G401 (cell line): ENCODE data around the gene ST6GALNAC6. TPM values are rescaled to one million over a fixed set of nuclear protein-coding genes. Genes with fewer than 3 reads are reported as not detected.

Experiments used
- DNase-seq: peaks from one replicate; pipeline ENCODE4 v3.0.0-alpha.2; 2015; ENCODE audit warnings: low spot score
- in situ Hi-C: cut with HindIII; loops from 2 replicates; pipeline ENCODE4 v1.10.0; 2016; ENCODE audit warnings: low sequenced_read_pairs, mixed read lengths
- total RNA-seq: library from RNA; depleted of rRNA; stranded (reverse); fragments of >200 nt; shearing (Covaris generic); gene quantifications from 2 replicates; pipeline ENCODE4 v1.2.3, GENCODE V29; 2014; rRNA removed

The ST6GALNAC6 gene, protein sequence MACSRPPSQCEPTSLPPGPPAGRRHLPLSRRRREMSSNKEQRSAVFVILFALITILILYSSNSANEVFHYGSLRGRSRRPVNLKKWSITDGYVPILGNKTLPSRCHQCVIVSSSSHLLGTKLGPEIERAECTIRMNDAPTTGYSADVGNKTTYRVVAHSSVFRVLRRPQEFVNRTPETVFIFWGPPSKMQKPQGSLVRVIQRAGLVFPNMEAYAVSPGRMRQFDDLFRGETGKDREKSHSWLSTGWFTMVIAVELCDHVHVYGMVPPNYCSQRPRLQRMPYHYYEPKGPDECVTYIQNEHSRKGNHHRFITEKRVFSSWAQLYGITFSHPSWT
- total RNA-seq = 44.8 and 73.0 TPM in 2 replicates

DNA sequence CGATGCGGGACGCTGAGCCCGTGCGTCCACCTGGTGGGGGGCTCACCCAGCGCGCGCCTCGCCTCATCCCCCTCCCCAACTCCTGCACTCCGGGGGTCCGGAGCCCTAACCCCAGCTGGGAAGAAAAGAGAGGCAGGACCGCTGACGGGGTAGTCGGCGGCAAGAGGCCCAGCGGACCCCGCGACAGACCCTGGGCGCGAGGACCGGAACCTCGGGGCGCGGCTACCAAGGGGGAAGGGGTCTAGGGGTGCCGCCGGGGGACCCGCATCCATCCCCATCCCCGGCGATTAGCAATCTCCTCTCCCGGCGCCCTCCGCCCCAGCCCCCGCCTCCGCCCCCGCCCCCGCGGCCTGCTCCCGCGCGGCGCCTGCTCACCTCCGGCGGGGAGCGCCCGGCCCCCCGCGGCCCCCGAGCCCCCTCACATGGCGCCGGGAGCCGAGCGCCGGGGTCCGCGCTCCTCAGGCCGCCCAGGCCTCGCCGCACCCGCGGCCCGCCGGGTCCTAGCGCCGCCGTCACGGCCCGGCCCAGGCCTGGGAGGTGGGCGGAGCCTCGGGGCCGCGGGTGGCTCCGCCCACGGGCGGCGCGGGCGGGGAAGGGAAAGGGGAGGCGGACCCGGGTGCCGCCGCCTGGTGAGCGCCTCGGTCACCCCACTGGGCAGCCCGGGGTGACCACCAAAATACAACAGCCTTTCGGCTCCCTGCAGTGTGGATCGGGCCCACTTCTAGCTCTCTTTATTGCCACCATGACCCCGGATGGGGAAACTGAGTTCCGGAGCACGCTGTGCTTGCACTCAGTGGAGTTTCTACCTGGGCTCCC is at the start of gene ST6GALNAC6:
ST6GALNAC6 (minus strand) TSS at position 476 of the 816 bp plus-strand sequence. CDS start 1,622 bp downstream, outside the sequence.
- DNase-seq = peak; percentile 71
- in situ Hi-C loops = no loop called here

DNA sequence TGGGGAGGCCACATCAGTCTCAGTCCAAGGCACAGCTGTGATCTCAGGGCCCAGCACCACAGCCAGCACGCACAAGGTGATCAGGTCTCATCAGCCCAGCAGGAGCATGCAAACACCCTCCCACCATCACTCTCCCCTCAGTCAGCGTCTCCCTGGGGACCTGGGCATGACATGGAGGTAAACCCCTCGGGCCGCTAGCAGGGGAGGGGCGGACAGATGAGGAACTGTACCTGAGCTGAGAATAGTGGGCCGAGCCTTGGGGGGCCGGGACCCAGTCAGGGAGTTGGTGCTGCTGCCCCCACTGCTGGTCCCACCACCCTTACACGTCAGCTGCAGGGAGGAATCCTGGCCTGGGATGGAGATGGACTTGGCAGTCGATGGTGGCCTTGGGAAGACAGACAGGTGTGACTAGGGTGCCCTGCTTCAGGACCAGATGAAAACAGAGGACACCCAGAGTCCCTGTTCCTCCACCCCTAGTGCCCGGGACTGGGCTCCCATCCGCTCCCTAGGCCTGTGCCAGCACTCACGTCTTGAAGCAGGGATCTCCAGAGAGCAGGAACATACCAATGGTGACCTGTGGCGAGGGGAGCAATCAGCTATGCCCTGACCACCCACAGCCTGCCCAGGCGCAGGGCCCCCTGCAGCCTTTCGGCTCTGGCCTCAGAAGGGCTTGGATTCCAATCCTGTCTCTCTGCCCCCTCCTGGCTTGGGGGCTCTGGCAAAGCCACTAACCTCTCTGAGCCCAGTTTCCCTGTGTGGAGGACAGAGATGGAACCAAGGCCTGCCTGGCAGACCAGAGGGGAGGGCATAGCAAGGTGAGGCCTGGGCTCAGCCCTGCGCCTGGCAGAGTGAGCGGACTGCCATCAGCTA is 48.7 kb upstream of the ST6GALNAC6 start:
- in situ Hi-C loops = loop anchor here (25.0 kb wide), 1 partner anchor 186 kb away; no protein-coding TSS in a partner anchor
- DNase-seq = no peak

DNA sequence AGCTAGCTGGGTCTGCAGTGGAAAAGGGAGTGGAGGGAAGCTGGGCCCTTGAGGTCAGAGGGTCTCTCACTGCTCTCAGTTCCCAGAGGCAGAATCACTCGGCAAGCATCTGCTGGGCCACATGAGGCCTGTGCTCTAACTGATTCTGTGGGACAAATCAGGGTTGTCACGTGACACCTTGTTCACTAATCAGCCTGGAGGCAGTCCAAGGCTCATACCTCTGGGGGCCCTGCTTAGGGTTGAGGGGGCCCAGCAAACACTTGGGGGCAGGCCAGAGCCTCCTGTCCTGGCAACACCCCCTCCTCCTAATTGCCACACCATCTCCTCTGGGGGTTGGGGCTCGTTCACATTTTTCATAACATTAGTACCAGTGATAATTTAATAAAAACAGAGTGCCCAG is 47.3 kb upstream of the ST6GALNAC6 start:
- no peak for DNase-seq
- in situ Hi-C loops = loop anchor here (25.0 kb wide), 1 partner anchor 184 kb away; no protein-coding TSS in a partner anchor

DNA sequence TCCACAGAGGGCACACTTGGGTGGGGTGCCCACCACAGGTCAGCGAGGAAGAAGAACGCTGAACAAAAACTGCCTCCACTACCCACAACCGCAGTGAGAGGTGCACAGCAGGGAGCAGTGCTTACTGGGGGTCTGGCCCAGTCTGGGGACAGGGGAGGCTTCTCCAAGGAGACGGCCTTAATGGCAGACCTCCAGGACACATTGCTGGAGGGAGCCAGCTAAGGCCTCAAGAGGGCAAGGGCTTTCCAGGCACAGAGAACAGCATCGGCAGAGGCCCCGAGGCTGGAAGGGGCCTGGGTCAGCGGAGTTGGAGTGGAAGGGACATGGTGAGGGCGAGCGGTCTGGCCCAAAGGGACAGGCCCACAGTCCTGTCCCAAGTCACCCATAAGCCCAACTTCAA is 46.5 kb upstream of the ST6GALNAC6 start:
- in situ Hi-C loops = loop anchor here (25.0 kb wide), 1 partner anchor 184 kb away; no protein-coding TSS in a partner anchor
- DNase-seq = no peak

DNA sequence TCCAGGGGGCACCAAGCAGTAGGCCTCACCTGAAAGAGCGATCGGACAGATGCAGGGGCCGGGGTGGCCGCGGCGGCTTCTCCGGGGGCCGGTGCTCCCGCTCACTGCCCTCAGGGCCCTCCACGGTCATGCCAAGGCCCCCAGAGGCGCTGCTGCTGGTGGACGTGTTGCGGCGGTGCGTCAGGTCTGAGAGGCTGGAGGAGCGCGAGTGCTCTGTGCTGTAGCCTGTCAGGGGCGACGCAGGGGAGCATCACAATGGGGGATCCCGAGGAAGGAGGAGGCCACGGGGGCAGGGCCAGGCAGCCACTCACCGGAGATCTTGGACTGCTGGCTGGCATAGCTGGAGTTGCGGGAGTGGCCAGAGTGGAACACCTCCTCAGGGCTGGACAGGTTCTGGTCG is 45.9 kb upstream of the ST6GALNAC6 start:
- DNase-seq = no peak

DNA sequence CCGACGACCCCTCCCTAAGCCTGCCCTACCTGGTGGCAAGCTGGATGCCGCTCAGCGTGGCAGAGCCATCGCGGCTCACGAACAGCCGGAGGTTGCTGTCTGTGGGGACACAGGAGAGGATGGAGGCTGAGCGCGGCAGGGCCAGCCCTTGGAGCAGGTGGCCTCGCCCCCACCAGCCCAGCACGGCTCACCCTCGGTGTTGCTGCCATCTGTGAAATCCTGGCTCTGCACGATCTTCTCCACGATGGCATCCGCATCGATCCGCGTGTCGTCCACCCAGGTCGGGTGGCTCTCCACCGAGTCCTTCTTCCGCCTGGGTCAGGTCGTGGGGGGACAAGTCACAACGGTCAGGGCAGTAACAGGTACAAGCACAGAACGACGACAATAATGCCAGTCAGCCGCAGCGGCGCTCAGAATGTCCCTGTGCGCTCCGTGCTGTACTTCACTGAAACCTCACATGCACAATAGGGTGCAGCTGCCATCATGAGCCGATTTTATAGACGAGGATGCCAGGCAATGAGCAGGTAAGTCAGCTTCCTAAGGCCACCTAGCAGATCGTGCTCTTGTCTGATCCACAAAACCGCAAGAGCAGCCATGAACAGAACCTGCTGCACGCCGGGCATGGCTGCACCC is 45.3 kb upstream of the ST6GALNAC6 start:
- in situ Hi-C loops = loop anchor here (25.0 kb wide), 1 partner anchor 182 kb away; no protein-coding TSS in a partner anchor
- DNase-seq = peak; percentile 58

More for the DNA sequence above, 45.9 kb upstream of the ST6GALNAC6 start:
- in situ Hi-C loops = loop anchor here (25.0 kb wide), 1 partner anchor 183 kb away; no protein-coding TSS in a partner anchor

DNA sequence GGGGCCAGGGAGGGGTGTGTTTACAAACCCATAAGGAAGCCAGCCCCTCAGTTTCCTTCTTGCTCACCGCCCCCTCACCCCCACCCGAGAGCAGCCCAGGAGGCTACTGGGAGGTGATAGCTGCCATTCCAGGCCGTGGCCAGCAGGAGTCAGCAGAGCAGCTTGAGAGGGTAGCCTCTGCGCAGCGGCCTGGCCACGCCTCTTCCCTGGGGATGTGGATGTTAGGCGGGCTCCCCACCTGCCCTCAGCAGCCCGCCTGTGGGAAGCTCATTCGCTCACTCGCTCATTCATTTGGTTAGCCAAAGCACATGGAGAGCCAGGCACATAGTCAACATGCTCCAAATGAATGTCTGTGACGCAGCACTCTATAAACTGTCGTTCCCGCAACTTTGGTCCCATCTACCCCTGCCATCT is 44.3 kb upstream of the ST6GALNAC6 start:
- DNase-seq = peak; percentile 83
- in situ Hi-C loops = loop anchor here (25.0 kb wide), 1 partner anchor 181 kb away; no protein-coding TSS in a partner anchor

DNA sequence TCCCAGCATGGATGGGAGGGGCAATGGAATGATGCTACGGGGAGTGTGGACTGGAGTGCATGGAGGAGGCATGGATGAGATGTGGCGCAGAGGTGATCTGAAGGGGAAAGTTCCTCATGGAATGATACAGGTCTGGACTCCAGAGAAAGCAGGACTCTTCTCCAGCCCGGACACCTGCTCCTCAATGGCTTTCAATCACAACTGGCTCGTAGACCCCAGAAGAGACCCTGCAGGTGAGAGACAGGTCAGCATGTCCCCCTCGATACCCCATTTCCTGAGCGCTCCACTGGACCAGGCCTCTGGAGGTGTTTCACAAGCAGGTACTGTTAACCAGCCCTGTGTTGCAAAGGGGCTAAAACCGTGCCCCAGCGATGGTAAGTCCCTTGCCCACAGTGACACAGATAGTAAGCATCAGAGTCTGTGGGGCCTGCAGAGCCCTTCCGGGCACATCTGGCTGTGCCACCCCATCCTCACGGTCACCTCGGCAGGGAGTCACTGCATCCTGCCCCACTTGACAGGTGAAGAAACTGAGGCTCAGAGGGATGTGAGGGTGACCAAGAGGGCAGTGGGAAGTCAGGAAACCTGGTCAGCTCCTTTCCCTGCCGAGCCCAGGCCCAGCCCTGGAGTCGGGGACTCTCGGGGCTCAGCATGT is 43.7 kb upstream of the ST6GALNAC6 start:
- DNase-seq = no peak
- in situ Hi-C loops = loop anchor here (25.0 kb wide), 1 partner anchor 181 kb away; no protein-coding TSS in a partner anchor

DNA sequence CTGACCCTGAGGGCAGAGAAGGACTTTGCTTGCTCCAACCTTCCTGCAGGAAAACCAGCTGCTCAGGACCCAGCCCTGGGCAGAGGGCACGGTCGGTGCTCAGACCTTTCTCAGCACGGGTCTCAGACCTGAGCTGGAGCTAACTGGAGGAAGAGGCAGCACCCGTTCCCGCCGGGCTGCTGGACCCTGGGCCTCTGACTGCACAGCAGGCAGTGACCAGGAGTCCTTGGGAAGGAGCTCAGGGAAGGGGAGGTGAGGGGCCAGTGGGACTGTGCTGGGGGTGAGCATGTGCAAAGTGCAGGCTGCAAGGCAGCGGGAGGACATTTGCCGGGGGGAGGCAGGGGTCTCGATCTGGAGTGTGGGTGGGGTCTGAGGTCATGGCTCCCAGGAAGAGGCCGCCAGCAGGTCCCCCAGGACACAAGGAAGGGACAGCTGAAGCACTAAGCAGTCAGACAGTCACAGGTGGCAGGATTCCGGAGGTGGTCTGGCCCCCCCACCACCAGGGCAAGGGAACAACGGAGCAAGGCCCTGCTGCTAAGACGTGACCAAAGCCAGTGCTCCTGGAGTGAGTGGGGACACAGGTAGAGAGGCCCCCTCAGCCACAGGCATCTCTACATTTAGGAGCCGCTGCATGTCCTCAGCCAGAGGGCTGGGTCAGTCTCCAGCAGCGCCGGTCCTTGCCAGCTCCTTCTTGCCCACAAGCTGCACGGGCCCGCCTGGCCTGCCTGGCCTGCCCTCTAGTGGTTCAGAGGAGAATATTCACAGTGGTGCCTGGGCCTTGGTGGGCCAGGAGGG is 43.0 kb upstream of the ST6GALNAC6 start:
- in situ Hi-C loops = loop anchor here (25.0 kb wide), 1 partner anchor 180 kb away; no protein-coding TSS in a partner anchor
- DNase-seq = peak; percentile 77

DNA sequence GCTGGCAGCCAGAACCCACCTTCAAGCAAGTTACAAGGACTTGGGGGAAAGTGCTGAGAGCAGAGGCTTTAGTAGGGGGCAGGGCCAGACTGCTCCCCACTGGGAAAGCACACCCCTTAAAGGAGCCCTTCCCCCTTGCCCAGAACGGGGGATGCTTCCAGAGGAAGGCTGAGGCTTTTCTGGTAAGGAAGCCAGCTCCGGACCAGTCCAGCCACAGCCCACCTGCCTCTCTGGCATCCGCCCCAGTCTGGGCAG is 42.5 kb upstream of the ST6GALNAC6 start:
- DNase-seq = no peak
- in situ Hi-C loops = loop anchor here (25.0 kb wide), 1 partner anchor 180 kb away; no protein-coding TSS in a partner anchor

DNA sequence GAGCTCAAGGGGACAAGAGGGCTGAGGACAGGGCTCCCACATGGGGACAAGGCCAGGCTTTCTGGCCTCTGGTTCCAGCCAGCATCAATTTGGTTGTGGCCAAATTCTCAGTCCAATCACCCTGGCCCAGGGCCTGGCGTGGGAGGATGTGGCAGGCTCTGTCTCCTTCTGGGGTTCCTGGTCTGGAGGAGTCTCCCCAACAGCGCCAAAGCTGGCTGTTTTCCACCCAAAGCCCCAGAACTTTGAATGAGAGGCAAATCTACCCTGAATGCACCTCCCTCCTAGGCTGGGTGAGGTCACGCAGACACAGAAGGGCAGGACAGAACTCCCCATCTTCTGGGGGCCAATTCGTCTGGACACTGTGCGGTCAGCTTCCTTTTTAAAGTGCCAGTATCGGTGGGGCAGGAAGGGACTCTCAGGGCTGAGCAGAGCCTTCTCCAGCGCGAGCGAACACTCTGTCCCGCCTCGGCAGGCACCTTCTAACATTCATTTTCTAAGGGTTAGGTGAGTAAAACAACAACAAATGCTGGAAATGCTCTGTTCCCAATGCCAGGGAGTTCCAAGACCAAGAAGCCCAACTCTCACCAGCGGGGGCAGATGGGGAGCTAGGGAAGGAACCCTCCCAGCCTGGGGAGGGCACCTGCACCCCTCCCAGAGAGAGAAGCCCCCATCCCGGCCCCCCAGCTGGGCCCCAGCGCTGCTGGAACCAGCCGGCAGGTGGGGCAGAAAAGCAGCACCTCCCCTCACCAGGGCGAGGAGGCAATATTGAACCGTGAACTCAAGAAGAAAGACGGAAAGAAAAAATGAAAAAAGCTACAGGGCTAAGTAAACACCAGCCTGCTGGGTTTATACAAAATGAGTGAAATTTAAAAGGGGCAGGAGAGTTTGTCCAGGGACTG is 41.9 kb upstream of the ST6GALNAC6 start:
- no peak for DNase-seq
- in situ Hi-C loops = loop anchor here (25.0 kb wide), 1 partner anchor 179 kb away; no protein-coding TSS in a partner anchor

DNA sequence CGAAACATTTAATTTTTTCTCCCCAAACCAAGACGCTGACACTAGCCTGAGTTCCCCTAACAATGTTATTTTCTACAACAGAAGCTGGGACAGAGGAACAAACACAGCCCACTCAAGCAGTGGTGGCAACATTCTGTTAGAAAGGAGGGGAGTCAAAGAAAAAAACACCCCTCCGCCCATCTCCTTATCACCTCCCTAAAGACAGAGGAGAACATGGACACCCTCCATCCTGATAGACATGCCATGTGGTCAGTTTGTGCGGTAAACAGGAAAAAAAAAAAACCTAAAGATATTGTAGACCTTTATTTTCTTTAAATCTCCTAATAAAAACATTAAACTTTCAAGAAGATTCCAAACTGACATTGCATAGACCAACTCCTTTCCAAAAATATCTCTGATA is 41.2 kb upstream of the ST6GALNAC6 start:
- in situ Hi-C loops = loop anchor here (25.0 kb wide), 1 partner anchor 178 kb away; no protein-coding TSS in a partner anchor
- DNase-seq = no peak

DNA sequence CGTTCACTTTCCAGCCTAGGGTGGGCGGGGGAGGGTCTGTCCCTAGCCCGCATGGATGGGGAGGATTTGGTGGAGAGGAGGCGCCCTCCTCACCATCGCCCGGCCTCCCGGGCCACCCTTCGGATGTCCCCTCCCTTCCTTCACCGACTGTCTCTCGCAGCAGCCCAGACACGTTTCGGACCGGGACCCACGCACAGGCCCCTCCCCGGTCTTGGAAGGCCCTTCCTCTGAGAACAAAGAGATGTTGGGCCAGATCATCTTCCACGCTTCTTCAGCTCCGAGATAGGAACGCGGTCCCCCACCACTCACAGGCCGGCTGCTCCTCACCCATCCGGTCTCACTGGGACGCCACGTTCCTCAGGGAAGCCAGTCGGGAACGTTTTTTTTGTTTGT is 38.9 kb upstream of the ST6GALNAC6 start:
- in situ Hi-C loops = loop anchor here (25.0 kb wide), 1 partner anchor 176 kb away; no protein-coding TSS in a partner anchor
- DNase-seq = no peak

DNA sequence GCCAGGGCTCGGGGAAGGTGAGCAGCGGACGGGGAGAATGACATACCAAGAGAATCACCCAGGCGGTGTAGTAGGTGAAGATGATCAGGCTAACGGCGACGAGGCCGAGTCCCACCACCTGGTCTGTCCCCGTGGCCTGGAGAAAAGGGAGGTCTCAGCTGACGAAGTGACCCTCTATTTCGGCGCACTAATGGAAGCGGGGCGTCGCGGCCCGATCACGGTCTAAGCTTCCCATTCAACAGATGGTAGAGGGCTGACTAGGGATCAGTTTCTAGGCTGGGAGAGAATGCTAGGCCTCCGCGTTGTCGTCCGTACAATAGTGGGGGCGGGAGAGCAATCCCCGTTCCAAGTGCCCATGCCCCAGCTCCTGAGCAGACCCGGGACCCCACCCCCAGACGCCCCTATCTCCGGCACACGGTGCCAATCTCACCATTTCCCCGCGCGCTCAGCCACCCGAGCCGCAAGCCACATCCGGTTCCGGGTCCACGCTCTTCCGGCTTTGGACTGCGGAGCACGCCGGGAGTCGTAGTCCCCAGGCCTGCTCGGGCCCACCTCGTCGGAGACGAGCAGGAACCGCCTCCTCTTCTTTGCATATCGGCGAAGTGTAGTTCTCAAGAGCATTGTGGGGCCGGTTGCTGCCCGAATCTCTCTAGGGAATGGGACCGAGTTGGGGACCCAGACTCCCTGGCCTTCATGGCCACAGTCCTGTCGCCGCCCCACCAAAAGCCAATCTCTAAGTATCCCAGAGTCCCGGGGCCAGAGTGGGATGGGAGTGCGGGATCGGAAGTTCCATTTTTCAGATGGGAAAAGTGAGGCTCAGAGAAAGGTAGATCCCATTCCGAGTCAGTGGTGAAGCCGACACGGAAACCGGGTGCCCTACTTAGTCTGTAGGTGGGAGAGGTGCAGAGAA is 38.2 kb upstream of the ST6GALNAC6 start, which contains the start of gene DPM2:
DPM2 (minus strand) TSS at position 467 of the 910 bp plus-strand sequence; CDS start at position 433, 34 bp downstream.
- DNase-seq = peak; percentile 85
- in situ Hi-C loops = loop anchor here (25.0 kb wide), 1 partner anchor 175 kb away; no protein-coding TSS in a partner anchor

DNA sequence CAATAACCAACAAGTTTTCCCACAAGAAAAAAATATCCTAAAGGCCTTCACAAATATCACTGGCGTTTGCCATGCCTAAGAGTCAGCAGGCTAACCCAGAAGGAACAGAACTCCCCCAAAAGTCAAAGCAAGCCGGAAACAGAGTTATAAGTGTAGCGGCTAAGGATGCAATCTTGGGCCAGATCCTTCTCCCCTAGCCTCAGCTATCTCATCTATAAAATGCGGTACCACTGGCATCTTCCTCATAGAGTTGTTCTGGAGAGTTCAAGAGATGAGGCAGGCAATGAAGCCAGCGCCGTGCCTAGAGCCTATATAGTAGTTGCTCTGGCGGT is 37.6 kb upstream of the ST6GALNAC6 start:
- DNase-seq = no peak
- in situ Hi-C loops = loop anchor here (25.0 kb wide), 1 partner anchor 175 kb away; no protein-coding TSS in a partner anchor
